Measurements from ENCODE around the gene NDUFB8.

DNA sequence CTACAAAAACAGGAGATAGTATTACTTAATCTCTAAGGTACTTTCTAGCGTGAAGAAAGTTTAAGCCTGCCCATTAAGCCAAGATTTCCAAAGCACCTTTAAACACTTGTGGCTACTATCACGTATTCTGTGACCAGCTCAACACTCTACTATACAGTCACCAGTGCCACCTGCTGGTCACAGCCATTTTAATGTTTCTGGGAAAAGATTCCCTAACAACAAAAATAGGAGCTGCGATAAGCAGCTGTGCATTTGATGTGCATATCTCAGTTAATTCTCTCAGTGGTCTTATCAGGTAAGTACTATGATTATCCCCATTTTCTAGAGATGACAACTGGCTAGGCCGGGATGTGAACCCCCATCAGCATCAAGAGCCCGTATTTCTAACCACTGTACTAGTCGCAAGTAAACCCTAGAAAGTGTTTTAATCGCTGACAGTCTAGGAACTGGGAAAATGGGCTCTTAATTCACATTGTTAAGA is 10.9 kb downstream of the NDUFB8 start:
- TF ChIP-seq TOX (CRISPR knock-in tag; IDR thresholded peaks at IDR 0.05; ENCODE audit: borderline replicate concordance) (no peak), ZC3H10 (CRISPR knock-in tag; IDR thresholded peaks at IDR 0.05) (no peak)
- TF ChIP-seq, protein P1, sequence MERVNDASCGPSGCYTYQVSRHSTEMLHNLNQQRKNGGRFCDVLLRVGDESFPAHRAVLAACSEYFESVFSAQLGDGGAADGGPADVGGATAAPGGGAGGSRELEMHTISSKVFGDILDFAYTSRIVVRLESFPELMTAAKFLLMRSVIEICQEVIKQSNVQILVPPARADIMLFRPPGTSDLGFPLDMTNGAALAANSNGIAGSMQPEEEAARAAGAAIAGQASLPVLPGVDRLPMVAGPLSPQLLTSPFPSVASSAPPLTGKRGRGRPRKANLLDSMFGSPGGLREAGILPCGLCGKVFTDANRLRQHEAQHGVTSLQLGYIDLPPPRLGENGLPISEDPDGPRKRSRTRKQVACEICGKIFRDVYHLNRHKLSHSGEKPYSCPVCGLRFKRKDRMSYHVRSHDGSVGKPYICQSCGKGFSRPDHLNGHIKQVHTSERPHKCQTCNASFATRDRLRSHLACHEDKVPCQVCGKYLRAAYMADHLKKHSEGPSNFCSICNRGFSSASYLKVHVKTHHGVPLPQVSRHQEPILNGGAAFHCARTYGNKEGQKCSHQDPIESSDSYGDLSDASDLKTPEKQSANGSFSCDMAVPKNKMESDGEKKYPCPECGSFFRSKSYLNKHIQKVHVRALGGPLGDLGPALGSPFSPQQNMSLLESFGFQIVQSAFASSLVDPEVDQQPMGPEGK (CRISPR knock-in tag; IDR thresholded peaks at IDR 0.05; ENCODE audit: borderline replicate concordance): no peak

Measured in SK-N-SH treated with all-trans-retinoic acid at 6 μM for 48 hours (cell line).